ENCODE results near the gene CCDC32. TPM values are rescaled to one million over a fixed set of nuclear protein-coding genes. Genes with fewer than 3 reads are reported as not detected.

Gene CCDC32
- total RNA-seq, 1 donor: 20.7 TPM

DNA sequence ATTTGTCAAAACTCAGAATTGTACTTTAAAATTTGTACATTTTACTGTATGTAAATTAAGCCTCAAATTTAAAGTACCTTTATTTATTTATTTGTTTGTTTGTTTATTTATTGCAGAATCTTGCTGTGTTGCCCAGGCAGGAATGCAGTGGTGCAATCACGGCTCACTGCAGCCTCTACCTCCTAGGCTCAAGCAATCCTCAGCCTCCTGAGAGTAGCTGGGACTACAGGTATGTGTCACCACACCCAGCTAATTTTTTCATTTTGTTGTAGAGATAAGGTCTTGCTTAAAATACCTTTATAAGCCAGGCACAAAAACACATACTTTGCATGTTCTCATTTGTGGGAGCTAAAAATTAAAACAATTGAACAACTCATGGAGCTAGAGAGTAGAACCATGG is 56.6 kb downstream of the CCDC32 start:
- no peak for DNase-seq (ENCODE audit: low read depth)
- no peak overlapping the region for H3K4me3 ChIP-seq (ENCODE audit: low read depth, low read length)
- TF ChIP-seq, protein P1, sequence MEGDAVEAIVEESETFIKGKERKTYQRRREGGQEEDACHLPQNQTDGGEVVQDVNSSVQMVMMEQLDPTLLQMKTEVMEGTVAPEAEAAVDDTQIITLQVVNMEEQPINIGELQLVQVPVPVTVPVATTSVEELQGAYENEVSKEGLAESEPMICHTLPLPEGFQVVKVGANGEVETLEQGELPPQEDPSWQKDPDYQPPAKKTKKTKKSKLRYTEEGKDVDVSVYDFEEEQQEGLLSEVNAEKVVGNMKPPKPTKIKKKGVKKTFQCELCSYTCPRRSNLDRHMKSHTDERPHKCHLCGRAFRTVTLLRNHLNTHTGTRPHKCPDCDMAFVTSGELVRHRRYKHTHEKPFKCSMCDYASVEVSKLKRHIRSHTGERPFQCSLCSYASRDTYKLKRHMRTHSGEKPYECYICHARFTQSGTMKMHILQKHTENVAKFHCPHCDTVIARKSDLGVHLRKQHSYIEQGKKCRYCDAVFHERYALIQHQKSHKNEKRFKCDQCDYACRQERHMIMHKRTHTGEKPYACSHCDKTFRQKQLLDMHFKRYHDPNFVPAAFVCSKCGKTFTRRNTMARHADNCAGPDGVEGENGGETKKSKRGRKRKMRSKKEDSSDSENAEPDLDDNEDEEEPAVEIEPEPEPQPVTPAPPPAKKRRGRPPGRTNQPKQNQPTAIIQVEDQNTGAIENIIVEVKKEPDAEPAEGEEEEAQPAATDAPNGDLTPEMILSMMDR (IDR thresholded peaks at IDR 0.05; ENCODE audit: insufficient read depth, low read depth, low read length): no peak

GRCh38 chr15:40506964-40507571 is 57.8 kb downstream of the CCDC32 start:
- TF ChIP-seq, protein P1 (IDR thresholded peaks at IDR 0.05; ENCODE audit: insufficient read depth, low read depth, low read length): peak; percentile 85
- peak overlapping the region; percentile 39 for H3K4me3 ChIP-seq (ENCODE audit: low read depth, low read length)
- DNase-seq (ENCODE audit: low read depth): peak; percentile 76

Small RNAs within 50 kb of the gene (small RNA-seq; reads per million reads assigned to genes)
- gene RF00017 (not detected), gene RNU6-516P (not detected)

Other genes starting within 250 kb of the CCDC32 start
- 11.9 and 16.8 TPM in 2 replicates for gene INAFM2, start 241.3 kb downstream of the CCDC32 start, total RNA-seq
- gene CCDC9B, start 224.1 kb downstream of the CCDC32 start, total RNA-seq: 35.4 and 40.3 TPM in 2 replicates
- not detected in 2 replicates for gene PHGR1, start 214.0 kb downstream of the CCDC32 start, total RNA-seq
- gene DISP2, start 206.8 kb downstream of the CCDC32 start, total RNA-seq: under 0.01 TPM in 2 replicates
- 25.4 and 49.2 TPM in 2 replicates for gene KNSTRN, start 182.3 kb downstream of the CCDC32 start, total RNA-seq
- gene IVD, start 159.2 kb downstream of the CCDC32 start, total RNA-seq: 26.7 and 40.2 TPM in 2 replicates
- gene BAHD1, start 124.1 kb downstream of the CCDC32 start, total RNA-seq: 9.3 and 11.2 TPM in 2 replicates
- 12.9 and 14.2 TPM in 2 replicates for gene CHST14, start 94.1 kb downstream of the CCDC32 start, total RNA-seq
- 11.2 and 11.9 TPM in 2 replicates for gene RPUSD2, start 4.3 kb upstream of the CCDC32 start, total RNA-seq
- gene KNL1, start 29.2 kb upstream of the CCDC32 start, total RNA-seq: 12.9 and 22.9 TPM in 2 replicates
- 3.5 and 4.2 TPM in 2 replicates for gene RAD51, start 130.1 kb upstream of the CCDC32 start, total RNA-seq
- gene RMDN3, start 190.2 kb upstream of the CCDC32 start, total RNA-seq: 17.3 and 17.4 TPM in 2 replicates
- gene GCHFR, start 199.0 kb upstream of the CCDC32 start, total RNA-seq: 2.6 and 2.9 TPM in 2 replicates
- under 0.01 TPM in 1 of 2 replicates, not detected in the other for gene C15orf62, start 204.9 kb upstream of the CCDC32 start, total RNA-seq
- 17.3 and 21.6 TPM in 2 replicates for gene ZFYVE19, start 242.0 kb upstream of the CCDC32 start, total RNA-seq
- gene DNAJC17, start 242.4 kb upstream of the CCDC32 start, total RNA-seq: 24.5 and 30.7 TPM in 2 replicates